Neural progenitor cell (in vitro differentiated cells): ENCODE measurements around the gene BCAS3. TPM values are rescaled to one million over a fixed set of nuclear protein-coding genes. Genes with fewer than 3 reads are reported as not detected.

Experiments used
- DNase-seq: peaks from one replicate; pipeline ENCODE4 v3.0.0-alpha.2; 2016; ENCODE audit warnings: low spot score
- H2AFZ ChIP-seq: fragments of 200-600 bp; sonication (generic); replicated peaks from 2 replicates; pipeline ENCODE4 v1.6.1; 2016; ENCODE audit warnings: antibody characterized with exemption
- H3F3A ChIP-seq: fragments of 200-600 bp; sonication (generic); 2 replicates; pipeline ENCODE4 v1.6.1; 2016; ENCODE audit warnings: antibody characterized with exemption, low read depth
- H3K27ac ChIP-seq: fragments of 200-600 bp; sonication (generic); 2 replicates; pipeline ENCODE4 v1.5.1; 2016; ENCODE audit warnings: mild to moderate bottlenecking
- H3K27me3 ChIP-seq: fragments of 200-600 bp; sonication (generic); 2 replicates; pipeline ENCODE4 v1.6.1; 2016; ENCODE audit warnings: mild to moderate bottlenecking, moderate library complexity
- H3K36me3 ChIP-seq: fragments of 200-600 bp; sonication (generic); 2 replicates; pipeline ENCODE4 v1.5.1; 2016
- H3K4me1 ChIP-seq: fragments of 200-600 bp; sonication (generic); 2 replicates; pipeline ENCODE4 v1.6.1; 2016; ENCODE audit warnings: mixed run types
- H3K4me2 ChIP-seq: fragments of 200-600 bp; sonication (generic); 2 replicates; pipeline ENCODE4 v1.6.1; 2016
- H3K4me3 ChIP-seq: fragments of 200-600 bp; sonication (generic); 2 replicates; pipeline ENCODE4 v1.5.1; 2016
- H3K79me2 ChIP-seq: fragments of 200-600 bp; sonication (generic); 2 replicates; pipeline ENCODE4 v1.6.1; 2016; ENCODE audit warnings: low read depth
- H3K9ac ChIP-seq: fragments of 200-600 bp; sonication (generic); 2 replicates; pipeline ENCODE4 v1.6.1; 2016
- H3K9me3 ChIP-seq: fragments of 200-600 bp; sonication (generic); 2 replicates; pipeline ENCODE4 v1.5.1; 2016; ENCODE audit warnings: low read depth
- H4K20me1 ChIP-seq: fragments of 200-600 bp; sonication (generic); 2 replicates; pipeline ENCODE4 v1.6.1; 2016; ENCODE audit warnings: low read depth
- H3K27ac Mint-ChIP-seq: 3 replicates; pipeline ENCODE4 v1.8.0; 2021; ENCODE audit warnings: mixed read lengths
- H3K27me3 Mint-ChIP-seq: 2 replicates; pipeline ENCODE4 v1.8.0; 2022; ENCODE audit warnings: low read depth, mild to moderate bottlenecking, inconsistent platforms, moderate library complexity, mixed read lengths; ENCODE audit not compliant: insufficient read depth
- H3K36me3 Mint-ChIP-seq: 3 replicates; pipeline ENCODE4 v1.8.0; 2021; ENCODE audit warnings: mixed read lengths
- H3K4me1 Mint-ChIP-seq: 3 replicates; pipeline ENCODE4 v1.8.0; 2021; ENCODE audit warnings: mixed read lengths
- H3K4me3 Mint-ChIP-seq: 3 replicates; pipeline ENCODE4 v1.8.0; 2021; ENCODE audit warnings: mild to moderate bottlenecking, moderate library complexity, mixed read lengths
- H3K9me3 Mint-ChIP-seq: 3 replicates; pipeline ENCODE4 v1.8.0; 2020; ENCODE audit warnings: mixed read lengths
- CTCF ChIP-seq: fragments of 200-600 bp; sonication (generic); IDR thresholded peaks from 2 replicates; pipeline ENCODE4 v1.5.1; 2017; ENCODE audit warnings: antibody characterized with exemption, mild to moderate bottlenecking
- EZH2 ChIP-seq: fragments of 200-600 bp; sonication (generic); IDR thresholded peaks from 2 replicates; pipeline ENCODE4 v1.6.1; 2017; ENCODE audit warnings: antibody characterized with exemption, mild to moderate bottlenecking, moderate library complexity
- EZH2phosphoT487 ChIP-seq: fragments of 200-600 bp; sonication (generic); IDR thresholded peaks from 2 replicates; pipeline ENCODE4 v1.6.1; 2017; ENCODE audit warnings: antibody characterized with exemption
- total RNA-seq: library from RNA; depleted of rRNA; stranded (reverse); fragments of >200 nt; gene quantifications from 2 replicates; pipeline ENCODE4 v1.2.3, GENCODE V29; 2015; ENCODE audit warnings: low replicate concordance

The BCAS3 gene
- total RNA-seq, 1 donor from 2014 or later: 60.9 TPM

- no peaks in the 10 kb centered on the region for H3K9me3 Mint-ChIP-seq
- Histone ChIP-seq H3K9ac (no peak overlapping the region), H3K79me2 (no peaks in the 10 kb centered on the region), H3F3A (no peaks in the 10 kb centered on the region), H3K4me1 (peaks cover 8% of the 10 kb centered on the region), H2AFZ (no peak overlapping the region), H3K4me3 (no peak overlapping the region), H4K20me1 (no peaks in the 10 kb centered on the region), H3K4me2 (no peak overlapping the region), H3K9me3 (no peaks in the 10 kb centered on the region), H3K27ac (no peak overlapping the region), H3K36me3 (no peaks in the 10 kb centered on the region), H3K27me3 (no peaks in the 10 kb centered on the region)
- H3K27me3 Mint-ChIP-seq: peaks cover 3% of the 10 kb centered on the region
- TF ChIP-seq EZH2 (no peak), CTCF (no peak), EZH2phosphoT487 (no peak)
- peaks cover 12% of the 10 kb centered on the region for H3K4me1 Mint-ChIP-seq
- H3K4me3 Mint-ChIP-seq: no peak overlapping the region
- no peak for DNase-seq
- H3K36me3 Mint-ChIP-seq: no peaks in the 10 kb centered on the region
- no peak overlapping the region for H3K27ac Mint-ChIP-seq
Measured at GRCh38 chr17:61294286-61294685, 616.6 kb downstream of the BCAS3 start.

DNA sequence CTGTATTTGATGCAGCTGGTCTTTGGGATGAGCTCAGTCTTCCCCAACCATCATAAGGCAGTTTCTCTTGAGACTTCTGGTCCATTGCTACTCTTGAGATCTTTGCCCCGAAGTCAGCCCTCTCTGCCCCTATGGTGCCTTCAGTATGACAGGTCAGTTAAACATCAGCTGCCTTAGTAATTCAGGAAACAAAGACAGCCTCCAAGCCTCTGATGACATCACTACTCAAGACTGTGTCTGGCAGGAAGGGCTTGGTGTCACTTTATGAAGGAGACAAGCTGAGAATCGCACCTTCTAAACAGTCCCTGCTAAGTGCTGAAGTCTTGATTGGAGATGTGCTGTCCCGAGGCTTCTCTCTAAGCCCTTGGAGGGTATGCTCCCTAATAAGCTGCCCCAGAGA lies 617.1 kb downstream of the BCAS3 start:
- peak; percentile 30 for DNase-seq

GRCh38 chr17:61296058-61296457 lies 618.4 kb downstream of the BCAS3 start:
- no peak overlapping the region for H3K4me3 ChIP-seq
- H3F3A ChIP-seq: no peaks in the 10 kb centered on the region
- H3K27ac Mint-ChIP-seq: no peak overlapping the region
- H3K4me1 ChIP-seq: peaks cover 4% of the 10 kb centered on the region
- no peak for DNase-seq
- no peaks in the 10 kb centered on the region for H4K20me1 ChIP-seq
- H3K36me3 ChIP-seq: no peaks in the 10 kb centered on the region
- peaks cover 3% of the 10 kb centered on the region for H3K27me3 Mint-ChIP-seq
- peaks cover 5% of the 10 kb centered on the region for H3K4me1 Mint-ChIP-seq
- no peaks in the 10 kb centered on the region for H3K79me2 ChIP-seq
- H3K9me3 Mint-ChIP-seq: no peaks in the 10 kb centered on the region
- H3K27ac ChIP-seq: no peak overlapping the region
- no peak overlapping the region for H3K4me3 Mint-ChIP-seq
- H3K9ac ChIP-seq: no peak overlapping the region
- H2AFZ ChIP-seq: no peak overlapping the region
- no peaks in the 10 kb centered on the region for H3K27me3 ChIP-seq
- H3K4me2 ChIP-seq: no peak overlapping the region
- TF ChIP-seq CTCF (no peak), EZH2 (no peak), EZH2phosphoT487 (no peak)
- H3K9me3 ChIP-seq: no peaks in the 10 kb centered on the region
- H3K36me3 Mint-ChIP-seq: no peaks in the 10 kb centered on the region

More for the DNA sequence above, 617.1 kb downstream of the BCAS3 start:
- H3K27me3 ChIP-seq: no peaks in the 10 kb centered on the region
- H3K27ac ChIP-seq: no peak overlapping the region
- TF ChIP-seq EZH2 (no peak), EZH2phosphoT487 (no peak), CTCF (no peak)
- no peak overlapping the region for H3K4me3 Mint-ChIP-seq
- no peaks in the 10 kb centered on the region for H3K36me3 Mint-ChIP-seq
- no peak overlapping the region for H3K4me2 ChIP-seq
- no peaks in the 10 kb centered on the region for H3K79me2 ChIP-seq
- no peaks in the 10 kb centered on the region for H3F3A ChIP-seq
- H3K4me1 ChIP-seq: peaks cover 4% of the 10 kb centered on the region
- no peak overlapping the region for H3K9ac ChIP-seq
- no peaks in the 10 kb centered on the region for H3K9me3 ChIP-seq
- peaks cover 3% of the 10 kb centered on the region for H3K27me3 Mint-ChIP-seq
- H3K27ac Mint-ChIP-seq: no peak overlapping the region
- H4K20me1 ChIP-seq: no peaks in the 10 kb centered on the region
- H3K4me1 Mint-ChIP-seq: peaks cover 7% of the 10 kb centered on the region
- no peak overlapping the region for H3K4me3 ChIP-seq
- H3K9me3 Mint-ChIP-seq: no peaks in the 10 kb centered on the region
- no peak overlapping the region for H2AFZ ChIP-seq
- H3K36me3 ChIP-seq: no peaks in the 10 kb centered on the region
